Fibroblast of lung (primary cell): ENCODE results near the gene ANKEF1. TPM values are rescaled to one million over a fixed set of nuclear protein-coding genes. Genes with fewer than 3 reads are reported as not detected.

Source experiments
- DNase-seq, 2 donors: peaks; one replicate each; pipeline versions ENCODE4 v3.0.0 to v3.0.0-alpha.2; 2010; ENCODE audit warnings: low read depth in 2 of 2
- H2AFZ ChIP-seq: 2 replicates; pipeline ENCODE4 v1.5.1; 2012; ENCODE audit warnings: low read length, control low read depth, inconsistent platforms
- H3K27ac ChIP-seq: 2 replicates; pipeline ENCODE4 v1.5.1; 2011; ENCODE audit warnings: low read length, control low read depth; ENCODE audit not compliant: insufficient read depth
- H3K27me3 ChIP-seq: 2 replicates; pipeline ENCODE4 v1.5.1; 2011; ENCODE audit warnings: mild to moderate bottlenecking, low read length; ENCODE audit not compliant: control insufficient read depth, insufficient read depth
- H3K36me3 ChIP-seq: 2 replicates; pipeline ENCODE4 v1.5.1; 2011; ENCODE audit warnings: low read length; ENCODE audit not compliant: control insufficient read depth, insufficient read depth
- H3K4me1 ChIP-seq: 2 replicates; pipeline ENCODE4 v1.5.1; 2011; ENCODE audit warnings: low read length; ENCODE audit not compliant: control insufficient read depth, insufficient read depth; ENCODE audit errors: extremely low read depth
- H3K4me2 ChIP-seq: 2 replicates; pipeline ENCODE4 v1.5.1; 2011; ENCODE audit warnings: low read length, control low read depth; ENCODE audit not compliant: insufficient read depth; ENCODE audit errors: extremely low read depth
- H3K4me3 ChIP-seq, 4 experiments: fragments of 200-600 bp in 1 of 4; sonication (generic) in 1 of 4; replicated peaks in 1 of 4; 2 replicates each; pipeline ENCODE4 v1.5.1; 2011 to 2016; ENCODE audit warnings: low read length in 4 of 4, low read depth in 3 of 4, mild to moderate bottlenecking in 3 of 4, control low read depth in 2 of 4, inconsistent platforms in 1 of 4, mixed read lengths in 1 of 4; ENCODE audit not compliant: insufficient read depth in 1 of 4; ENCODE audit errors: control extremely low read depth in 1 of 4
- H3K79me2 ChIP-seq: 2 replicates; pipeline ENCODE4 v1.5.1; 2012; ENCODE audit warnings: mild to moderate bottlenecking, low read length, inconsistent platforms; ENCODE audit not compliant: control insufficient read depth, insufficient read depth
- H3K9ac ChIP-seq: 2 replicates; pipeline ENCODE4 v1.5.1; 2011; ENCODE audit warnings: mild to moderate bottlenecking, low read length, control low read depth; ENCODE audit not compliant: insufficient read depth
- H3K9me3 ChIP-seq: 2 replicates; pipeline ENCODE4 v1.5.1; 2012; ENCODE audit warnings: low read depth, low read length; ENCODE audit not compliant: control insufficient read depth, insufficient read depth
- H4K20me1 ChIP-seq: 2 replicates; pipeline ENCODE4 v1.5.1; 2011; ENCODE audit warnings: low read length; ENCODE audit not compliant: control insufficient read depth, insufficient read depth; ENCODE audit errors: extremely low read depth
- EZH2 ChIP-seq: IDR thresholded peaks from 2 replicates; pipeline ENCODE4 v1.5.1; 2012; ENCODE audit warnings: low read length, control low read depth, mild to moderate bottlenecking; ENCODE audit errors: missing control alignments
- polyA plus RNA-seq, 2 donors: library from polyadenylated mRNA; depleted of rRNA in 1 of 2; stranded (reverse) in 1 of 2; unstranded in 1 of 2; fragments of >200 nt; gene quantifications; 2 replicates each; pipeline ENCODE4 v1.2.1, GENCODE V29; 2011 to 2012; ENCODE audit warnings: missing spikeins in 1 of 2
- total RNA-seq: library from RNA; depleted of rRNA; stranded (reverse); fragments of >200 nt; gene quantifications from 2 replicates; pipeline ENCODE4 v1.2.1, GENCODE V29; 2014
- TF ChIP-seq, protein P1 (sequence below), 2 donors: IDR thresholded peaks in 1 of 2; conservative IDR thresholded peaks in 1 of 2; 1 replicate in 1 of 2; 2 replicates in 1 of 2; pipeline ENCODE4 v1.5.1; 2011 to 2012; ENCODE audit warnings: low read length in 2 of 2, control low read depth in 1 of 2, inconsistent platforms in 1 of 2, low read depth in 1 of 2, mild to moderate bottlenecking in 1 of 2

The ANKEF1 gene
- total and polyA plus RNA-seq, 2 donors (not counting 1 experiment from before 2014, with no cell fraction given) = 1.6 to 3.5 TPM

DNA sequence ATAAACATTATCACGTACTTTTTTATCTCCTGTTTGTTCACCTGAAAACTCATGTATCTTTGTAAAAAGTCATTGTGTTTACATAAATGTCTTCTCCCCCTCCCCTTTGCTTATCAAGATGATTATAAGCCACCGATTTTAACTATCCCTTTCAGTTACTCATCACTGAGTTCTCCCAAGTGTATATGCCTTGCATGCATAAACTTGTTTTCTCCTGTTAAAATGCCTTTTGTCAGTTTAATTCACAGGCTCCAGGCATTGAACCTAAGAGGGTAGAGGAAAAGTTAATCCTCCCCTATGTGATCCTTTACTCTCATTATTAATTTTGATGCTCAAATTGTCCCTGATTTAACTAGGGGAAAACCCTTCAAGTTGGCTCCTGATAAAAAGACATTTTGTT lies 24.2 kb downstream of the ANKEF1 start:
- H3K4me1 ChIP-seq = no peaks in the 10 kb centered on the region
- H4K20me1 ChIP-seq = no peaks in the 10 kb centered on the region
- TF ChIP-seq, protein P1, sequence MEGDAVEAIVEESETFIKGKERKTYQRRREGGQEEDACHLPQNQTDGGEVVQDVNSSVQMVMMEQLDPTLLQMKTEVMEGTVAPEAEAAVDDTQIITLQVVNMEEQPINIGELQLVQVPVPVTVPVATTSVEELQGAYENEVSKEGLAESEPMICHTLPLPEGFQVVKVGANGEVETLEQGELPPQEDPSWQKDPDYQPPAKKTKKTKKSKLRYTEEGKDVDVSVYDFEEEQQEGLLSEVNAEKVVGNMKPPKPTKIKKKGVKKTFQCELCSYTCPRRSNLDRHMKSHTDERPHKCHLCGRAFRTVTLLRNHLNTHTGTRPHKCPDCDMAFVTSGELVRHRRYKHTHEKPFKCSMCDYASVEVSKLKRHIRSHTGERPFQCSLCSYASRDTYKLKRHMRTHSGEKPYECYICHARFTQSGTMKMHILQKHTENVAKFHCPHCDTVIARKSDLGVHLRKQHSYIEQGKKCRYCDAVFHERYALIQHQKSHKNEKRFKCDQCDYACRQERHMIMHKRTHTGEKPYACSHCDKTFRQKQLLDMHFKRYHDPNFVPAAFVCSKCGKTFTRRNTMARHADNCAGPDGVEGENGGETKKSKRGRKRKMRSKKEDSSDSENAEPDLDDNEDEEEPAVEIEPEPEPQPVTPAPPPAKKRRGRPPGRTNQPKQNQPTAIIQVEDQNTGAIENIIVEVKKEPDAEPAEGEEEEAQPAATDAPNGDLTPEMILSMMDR (conservative IDR thresholded peaks at IDR 0.05 in 1 of 2, IDR thresholded peaks at IDR 0.05 in 1 of 2; ENCODE audit: low read depth in 1 of 2, low read length in 2 of 2) = no peak
- TF ChIP-seq EZH2 = no peak
- no peak overlapping the region for H3K4me3 ChIP-seq
- no peak overlapping the region for H3K27ac ChIP-seq
- H3K4me2 ChIP-seq = no peak overlapping the region
- no peaks in the 10 kb centered on the region for H3K79me2 ChIP-seq
- H3K9me3 ChIP-seq = no peaks in the 10 kb centered on the region
- H2AFZ ChIP-seq = no peak overlapping the region
- no peaks in the 10 kb centered on the region for H3K36me3 ChIP-seq
- no peaks in the 10 kb centered on the region for H3K27me3 ChIP-seq
- no peak overlapping the region for H3K9ac ChIP-seq
- no peak for DNase-seq

DNA sequence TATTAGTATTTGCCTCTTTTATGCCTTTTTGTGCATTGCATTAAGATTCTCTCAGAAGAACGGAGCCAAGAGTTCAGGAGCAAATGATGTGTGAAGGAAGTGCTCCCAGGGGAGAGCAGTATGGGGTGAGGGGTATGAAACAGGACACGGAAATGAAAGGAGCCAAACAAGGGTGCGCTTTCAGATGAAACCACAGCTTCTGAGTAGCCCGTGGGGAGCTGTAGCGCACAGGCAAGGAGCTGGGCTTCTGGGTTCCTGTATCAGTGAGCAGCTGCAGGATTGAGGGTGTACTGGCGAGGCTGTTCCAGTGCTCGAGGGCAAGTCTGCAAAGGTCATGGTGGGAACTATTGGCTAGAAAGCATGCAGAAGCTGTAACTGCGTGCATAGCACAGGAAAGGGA lies 25.4 kb downstream of the ANKEF1 start:
- Histone ChIP-seq H3K27ac (no peak overlapping the region), H4K20me1 (no peaks in the 10 kb centered on the region), H3K79me2 (no peaks in the 10 kb centered on the region), H3K36me3 (no peaks in the 10 kb centered on the region), H3K27me3 (no peaks in the 10 kb centered on the region), H3K9me3 (no peaks in the 10 kb centered on the region), H3K9ac (no peak overlapping the region), H2AFZ (peak overlapping the region; percentile 40), H3K4me2 (no peak overlapping the region), H3K4me1 (no peaks in the 10 kb centered on the region), H3K4me3 (peak overlapping the region in 1 of 4 experiments; percentile 2)
- peak; percentile 6 to 39 for DNase-seq
- TF ChIP-seq, protein P1 (conservative IDR thresholded peaks at IDR 0.05 in 1 of 2, IDR thresholded peaks at IDR 0.05 in 1 of 2; ENCODE audit: low read depth in 1 of 2, low read length in 2 of 2) = no peak
- no peak for TF ChIP-seq EZH2

DNA sequence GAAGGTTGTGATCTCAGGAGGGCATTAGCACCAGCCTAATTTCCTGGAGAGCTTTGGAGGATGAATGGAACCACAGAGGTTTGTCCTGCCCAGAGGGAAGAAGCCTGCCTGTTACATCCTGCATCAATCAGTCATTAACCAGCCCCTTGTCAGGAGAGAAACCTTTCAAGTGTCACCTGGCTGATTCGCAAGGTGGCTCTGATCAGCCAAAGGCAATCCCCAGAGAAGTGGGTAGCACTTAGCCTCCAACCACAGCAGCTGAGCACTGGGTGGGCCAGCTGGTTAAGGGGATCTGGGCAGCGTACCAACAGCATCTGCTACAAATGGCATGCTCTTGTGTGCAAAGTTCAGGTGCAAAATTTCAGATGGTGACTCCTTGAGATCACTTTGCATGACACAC lies 26.9 kb downstream of the ANKEF1 start:
- no peak for TF ChIP-seq EZH2
- TF ChIP-seq, protein P1 (conservative IDR thresholded peaks at IDR 0.05 in 1 of 2, IDR thresholded peaks at IDR 0.05 in 1 of 2; ENCODE audit: low read depth in 1 of 2, low read length in 2 of 2) = no peak
- Histone ChIP-seq H4K20me1 (no peaks in the 10 kb centered on the region), H3K27ac (no peak overlapping the region), H3K4me3 (no peak overlapping the region), H3K27me3 (no peaks in the 10 kb centered on the region), H3K4me2 (no peak overlapping the region), H3K36me3 (no peaks in the 10 kb centered on the region), H3K9me3 (no peaks in the 10 kb centered on the region), H3K79me2 (no peaks in the 10 kb centered on the region), H3K4me1 (no peaks in the 10 kb centered on the region), H2AFZ (no peak overlapping the region), H3K9ac (no peak overlapping the region)
- DNase-seq = no peak
